ENCODE data around the gene PCBD1.

DNA sequence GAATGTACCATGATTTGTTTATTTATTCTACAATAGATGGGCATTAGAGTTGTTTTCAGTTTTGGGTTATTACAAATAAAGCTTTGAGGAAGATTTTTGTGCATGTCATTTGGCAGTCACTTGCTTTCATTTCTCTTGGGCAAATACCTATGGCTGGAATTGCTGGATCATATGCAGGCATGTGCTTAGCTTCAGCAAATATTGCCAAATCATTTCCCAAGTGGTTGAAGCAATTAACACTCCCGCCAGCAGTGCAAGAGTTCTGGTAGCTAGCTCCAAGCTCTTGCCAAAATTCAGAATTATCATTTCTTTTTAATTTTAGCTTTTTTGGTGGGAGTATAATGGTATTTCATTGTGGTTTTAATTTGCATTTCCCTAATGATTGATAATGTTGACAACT is 32.9 kb upstream of the PCBD1 start:
- TF ChIP-seq CTCF (IDR thresholded peaks at IDR 0.05; ENCODE audit: borderline replicate concordance, extremely low read depth, low read length, poor library complexity, severe bottlenecking) (no peak), EZH2 (IDR thresholded peaks at IDR 0.05; ENCODE audit: borderline replicate concordance, low read depth, low read length, severe bottlenecking) (no peak)

All from DND-41 (cell line).